Activated CD4-positive, alpha-beta memory T cell treated with anti-CD3 and anti-CD28 coated beads for 36 hours (primary cell): ENCODE data around the gene FGD2. TPM values are rescaled to one million over a fixed set of nuclear protein-coding genes. Genes with fewer than 3 reads are reported as not detected.
A peak's percentile ranks its signal among the peaks of the same experiment; 100 is the strongest.
"Not testable (repeated sequence)": the region's sequence is repeated elsewhere in the genome, so short reads cannot be mapped to it uniquely, and the experiment has no call there.

Source experiments
- CTCF ChIA-PET: fragments of 350-600 bp; sonication (Branson Sonifier 250); formaldehyde crosslinking; loops from one replicate; lab custom pipeline; 2021; ENCODE audit warnings: antibody characterized with exemption, inconsistent platforms; lab: Charles Lee
- POLR2A ChIA-PET: fragments of 350-600 bp; sonication (Branson Sonifier 250); formaldehyde crosslinking; loops from one replicate; lab custom pipeline; 2021; ENCODE audit warnings: antibody characterized with exemption; lab: Charles Lee
- DNase-seq: peaks from one replicate; pipeline ENCODE4 v3.0.0-alpha.2; 2020
- H3K27ac Mint-ChIP-seq: one replicate; pipeline ENCODE4 v1.8.0; 2021; ENCODE audit warnings: mixed read lengths
- H3K27me3 Mint-ChIP-seq: one replicate; pipeline ENCODE4 v1.8.0; 2021; ENCODE audit warnings: mixed read lengths
- H3K36me3 Mint-ChIP-seq: one replicate; pipeline ENCODE4 v1.8.0; 2021; ENCODE audit warnings: mixed read lengths
- H3K4me1 Mint-ChIP-seq: one replicate; pipeline ENCODE4 v1.8.0; 2021; ENCODE audit warnings: low read depth, mixed read lengths
- H3K4me3 Mint-ChIP-seq: one replicate; pipeline ENCODE4 v1.8.0; 2021; ENCODE audit warnings: mild to moderate bottlenecking, mixed read lengths
- H3K9me3 Mint-ChIP-seq: one replicate; pipeline ENCODE4 v1.8.0; 2021; ENCODE audit warnings: mixed read lengths
- intact Hi-C: fragments of 100-400 bp; cut with micrococcal nuclease; formaldehyde crosslinking; loops from one replicate; pipeline ENCODE4 v1.15.1; 2023
- total RNA-seq, 2 experiments: library from RNA; stranded (reverse); gene quantifications; one replicate each; pipeline ENCODE4 v1.2.3, GENCODE V29; 2021

Gene FGD2
- total RNA-seq, 2 experiments from 2014 or later: 0.48 to 0.52 TPM

DNA sequence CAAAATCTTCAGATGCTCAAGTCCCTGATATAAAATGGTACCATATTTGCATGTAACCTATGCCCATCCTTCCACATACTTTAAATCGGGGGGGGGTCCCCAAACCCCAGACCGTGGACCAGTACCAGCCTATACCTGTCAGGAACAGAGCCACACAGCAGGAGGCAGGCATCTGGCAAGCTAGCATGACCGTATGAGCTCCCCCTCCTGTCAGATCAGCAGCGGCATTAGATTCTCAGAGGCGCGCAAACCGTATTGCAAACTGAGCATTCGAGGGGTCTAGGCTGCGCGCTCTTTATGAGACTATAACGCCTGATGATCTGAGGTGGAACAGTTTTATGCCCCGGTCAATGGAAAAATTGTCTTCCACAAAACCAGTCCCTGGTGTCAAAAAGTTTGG lies 30.7 kb downstream of the FGD2 start:
- intact Hi-C loops: no loop called here
- no peaks in the 10 kb centered on the region for H3K27me3 Mint-ChIP-seq
- H3K9me3 Mint-ChIP-seq: no peaks in the 10 kb centered on the region
- H3K4me1 Mint-ChIP-seq: peaks cover 32% of the 10 kb centered on the region
- no peak for DNase-seq
- H3K4me3 Mint-ChIP-seq: no peak overlapping the region
- CTCF ChIA-PET: interaction anchor here (0.6 to 1.4 kb wide), 4 partner anchors 12 to 174 kb away, joined by 3 to 4 read pairs (median 3); no protein-coding TSS in a partner anchor
- no peaks in the 10 kb centered on the region for H3K36me3 Mint-ChIP-seq
- no peak overlapping the region for H3K27ac Mint-ChIP-seq
- POLR2A ChIA-PET: no interaction called here

DNA sequence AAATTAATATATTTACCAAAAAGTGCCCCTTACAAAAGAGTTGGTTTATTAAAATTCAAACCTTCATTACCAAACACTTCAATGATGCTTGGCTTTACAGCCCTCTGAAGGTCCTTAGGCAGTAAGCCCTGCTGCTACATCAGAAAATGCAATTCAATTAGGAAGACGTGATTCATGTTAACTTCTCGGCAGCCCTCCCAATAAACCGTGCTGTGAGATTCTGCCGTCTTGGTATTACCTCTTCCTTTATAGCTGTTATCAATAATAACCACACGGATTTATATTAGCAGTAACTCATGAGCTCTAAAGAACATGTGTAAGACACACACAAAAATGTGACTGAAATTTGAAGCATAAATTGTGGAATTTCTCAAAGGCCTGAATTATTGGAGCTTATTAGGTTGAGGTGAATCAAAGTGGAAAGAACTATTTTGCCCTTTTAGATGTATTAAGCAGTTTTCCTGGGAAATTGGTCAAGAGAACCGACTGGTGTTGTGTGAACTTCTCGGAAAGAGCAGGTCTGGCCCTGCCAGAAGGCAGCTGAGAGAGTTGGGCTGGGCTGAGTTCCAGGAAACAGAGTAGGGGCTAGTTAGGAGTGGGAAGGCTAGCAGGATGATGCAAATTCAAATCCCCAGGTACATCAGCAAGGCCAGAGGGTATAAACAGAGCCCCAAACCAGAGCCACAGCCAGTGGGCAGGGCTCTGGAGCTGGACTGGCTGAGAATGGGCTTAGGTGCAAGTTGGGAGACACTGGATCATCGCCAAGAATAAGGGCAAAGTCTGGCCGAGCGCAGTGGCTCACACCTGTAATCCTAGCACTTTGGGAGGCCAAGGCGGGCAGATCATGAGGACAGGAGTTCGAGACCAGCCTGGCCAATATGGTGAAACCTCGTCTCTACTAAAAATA lies 33.1 kb downstream of the FGD2 start:
- peaks cover 31% of the 10 kb centered on the region for H3K4me1 Mint-ChIP-seq
- intact Hi-C loops: no loop called here
- no peaks in the 10 kb centered on the region for H3K36me3 Mint-ChIP-seq
- ChIA-PET CTCF (interaction anchor here (0.6 to 1.8 kb wide), 5 partner anchors 12 to 171 kb away, joined by 3 to 6 read pairs (median 3); no protein-coding TSS in a partner anchor), POLR2A (interaction anchor here (0.7 kb wide), 1 partner anchor 11 kb away, joined by 3 read pairs; no protein-coding TSS in a partner anchor)
- no peak overlapping the region for H3K27ac Mint-ChIP-seq
- H3K27me3 Mint-ChIP-seq: no peaks in the 10 kb centered on the region
- no peaks in the 10 kb centered on the region for H3K9me3 Mint-ChIP-seq
- no peak for DNase-seq
- no peak overlapping the region for H3K4me3 Mint-ChIP-seq

- no peak overlapping the region for H3K27ac Mint-ChIP-seq
- no peaks in the 10 kb centered on the region for H3K36me3 Mint-ChIP-seq
- no peaks in the 10 kb centered on the region for H3K27me3 Mint-ChIP-seq
- intact Hi-C loops: loop anchor here (10.0 kb wide), 1 partner anchor 455 kb away; the partner anchor contains the start of gene CCDC167
- H3K4me3 Mint-ChIP-seq: no peak overlapping the region
- ChIA-PET CTCF (interaction anchor here (1.3 kb wide), 1 partner anchor 11 kb away, joined by 4 read pairs; no protein-coding TSS in a partner anchor), POLR2A (interaction anchor here (0.6 to 0.9 kb wide), 4 partner anchors 19 to 133 kb away, joined by 3 to 5 read pairs (median 4); no protein-coding TSS in a partner anchor)
- H3K9me3 Mint-ChIP-seq: no peaks in the 10 kb centered on the region
- H3K4me1 Mint-ChIP-seq: peaks cover 21% of the 10 kb centered on the region
- DNase-seq: no peak
Measured at GRCh38 chr6:37039958-37040357, 34.5 kb downstream of the FGD2 start.

DNA sequence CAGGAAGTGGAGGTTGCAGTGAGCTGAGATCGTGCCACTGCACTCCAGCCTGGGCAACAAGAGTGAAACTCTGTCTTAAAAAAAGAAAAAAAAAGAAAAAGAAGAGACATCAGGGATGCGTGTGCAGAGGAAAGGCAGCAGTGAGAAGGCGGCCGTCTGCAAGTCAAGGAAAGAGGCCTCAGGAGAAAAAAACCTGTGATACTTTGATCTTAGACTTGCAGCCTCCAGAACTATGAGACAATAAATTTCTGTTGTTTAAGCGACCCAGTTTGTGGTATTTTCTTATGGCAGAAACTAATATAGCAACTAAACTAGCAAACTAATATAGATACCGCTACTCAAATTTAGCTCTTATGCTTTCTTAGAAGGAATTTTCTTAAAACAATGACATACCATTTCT lies 36.1 kb downstream of the FGD2 start:
- Mint-ChIP-seq H3K27ac (peak overlapping the region; percentile 49), H3K9me3 (peaks cover under 1% of the 10 kb centered on the region), H3K27me3 (no peaks in the 10 kb centered on the region), H3K4me1 (peaks cover 32% of the 10 kb centered on the region), H3K4me3 (no peak overlapping the region), H3K36me3 (peaks cover under 1% of the 10 kb centered on the region)
- CTCF ChIA-PET: interaction anchor here (0.9 to 1.3 kb wide), 5 partner anchors 9 to 130 kb away, joined by 3 to 5 read pairs (median 3); partner anchors contain the start of gene PIM1
- POLR2A ChIA-PET: no interaction called here
- DNase-seq: peak; percentile 41
- intact Hi-C loops: loop anchor here (10.0 kb wide), 1 partner anchor 453 kb away; the partner anchor contains the start of gene CCDC167

DNA sequence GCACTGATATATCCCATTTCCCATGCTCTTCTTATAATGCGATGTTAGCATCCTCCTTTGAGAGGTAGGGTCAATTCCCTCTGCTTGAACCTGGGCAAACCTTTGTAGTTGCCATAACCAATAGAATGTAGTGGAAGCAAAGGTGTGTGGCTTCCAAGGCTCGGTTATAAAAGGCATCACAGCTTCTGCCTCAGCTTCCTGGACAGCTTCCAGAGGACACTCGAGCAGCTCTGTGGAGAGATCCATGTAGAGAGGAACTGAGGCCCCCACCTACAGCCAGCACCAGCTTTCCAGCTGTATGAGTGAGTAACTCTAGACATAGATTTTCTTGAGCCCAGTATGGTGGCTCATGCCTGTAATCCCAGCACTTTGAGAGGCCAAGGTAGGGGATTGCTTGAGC lies 36.7 kb downstream of the FGD2 start:
- Mint-ChIP-seq H3K27me3 (no peaks in the 10 kb centered on the region), H3K4me1 (peaks cover 37% of the 10 kb centered on the region), H3K36me3 (peaks cover 3% of the 10 kb centered on the region), H3K9me3 (peaks cover 2% of the 10 kb centered on the region), H3K27ac (peak overlapping the region; percentile 33), H3K4me3 (no peak overlapping the region)
- intact Hi-C loops: loop anchor here (10.0 kb wide), 1 partner anchor 453 kb away; the partner anchor contains the start of gene CCDC167
- POLR2A ChIA-PET: no interaction called here
- DNase-seq: no peak
- CTCF ChIA-PET: interaction anchor here (0.9 to 1.3 kb wide), 5 partner anchors 9 to 129 kb away, joined by 3 to 5 read pairs (median 3); partner anchors contain the start of gene PIM1

- intact Hi-C loops: loop anchor here (10.0 kb wide), 1 partner anchor 452 kb away; the partner anchor contains the start of gene CCDC167
- H3K27ac Mint-ChIP-seq, H3K9me3 Mint-ChIP-seq: not testable (repeated sequence)
Measured at GRCh38 chr6:37043091-37043490, 37.6 kb downstream of the FGD2 start.

GRCh38 chr6:37047346-37047688 lies 41.9 kb downstream of the FGD2 start:
- peak overlapping the region; percentile 98 for H3K27ac Mint-ChIP-seq
- H3K27me3 Mint-ChIP-seq: no peaks in the 10 kb centered on the region
- H3K9me3 Mint-ChIP-seq: peaks cover 2% of the 10 kb centered on the region
- no peak for DNase-seq
- intact Hi-C loops: loop anchor here (10.0 kb wide), 1 partner anchor 447 kb away; the partner anchor contains the start of gene CCDC167
- ChIA-PET POLR2A (interaction anchor here (0.8 to 7.9 kb wide), 5 partner anchors 14 to 140 kb away, joined by 3 to 166 read pairs (median 4); partner anchors contain the start of genes MTCH1 and PIM1), CTCF (interaction anchor here (0.6 to 10.0 kb wide), 6 partner anchors 13 to 163 kb away, joined by 3 to 302 read pairs (median 42); partner anchors contain the start of gene PIM1)
- no peak overlapping the region for H3K4me3 Mint-ChIP-seq
- H3K4me1 Mint-ChIP-seq: peaks cover 65% of the 10 kb centered on the region
- peaks cover 10% of the 10 kb centered on the region for H3K36me3 Mint-ChIP-seq

More at GRCh38 chr6:37043091-37043490, 37.6 kb downstream of the FGD2 start:
- POLR2A ChIA-PET, H3K27me3 Mint-ChIP-seq, H3K36me3 Mint-ChIP-seq, H3K4me3 Mint-ChIP-seq, DNase-seq: not testable (repeated sequence)
- H3K4me1 Mint-ChIP-seq: peaks cover 46% of the 10 kb centered on the region
- CTCF ChIA-PET: interaction anchor here (0.6 to 1.3 kb wide), 3 partner anchors 25 to 141 kb away, joined by 3 to 5 read pairs (median 4); no protein-coding TSS in a partner anchor

- H3K36me3 Mint-ChIP-seq: peaks cover 10% of the 10 kb centered on the region
- CTCF ChIA-PET: interaction anchor here (0.6 to 10.0 kb wide), 8 partner anchors 12 to 162 kb away, joined by 3 to 302 read pairs (median 42); partner anchors contain the start of gene PIM1
Measured at GRCh38 chr6:37047689-37048402, 42.4 kb downstream of the FGD2 start.

DNA sequence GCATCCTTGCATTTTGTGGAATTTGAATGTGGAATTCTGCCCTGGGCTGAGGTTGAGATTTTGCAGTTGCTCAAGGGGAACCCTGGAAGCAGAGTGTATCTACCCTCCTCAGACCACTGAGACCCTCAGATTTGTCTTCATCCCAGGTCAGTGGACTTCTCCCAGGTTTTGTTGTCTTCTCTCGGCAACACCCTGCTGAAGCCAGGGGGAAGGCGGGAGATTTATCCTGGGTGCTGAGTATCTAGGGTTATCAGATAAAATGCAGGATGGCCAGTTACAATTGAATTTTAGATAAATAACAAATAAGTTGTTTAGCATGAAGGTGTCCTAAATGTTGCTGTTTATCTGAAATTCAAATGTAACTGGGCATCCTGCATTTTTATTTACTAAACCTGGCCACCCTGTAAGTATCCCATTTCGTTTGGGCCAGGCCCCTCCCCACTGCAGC lies 43.0 kb downstream of the FGD2 start:
- Mint-ChIP-seq H3K9me3 (peaks cover 2% of the 10 kb centered on the region), H3K4me1 (peaks cover 65% of the 10 kb centered on the region), H3K36me3 (peaks cover 10% of the 10 kb centered on the region), H3K27me3 (no peaks in the 10 kb centered on the region), H3K4me3 (peak overlapping the region; percentile 85), H3K27ac (peak overlapping the region; percentile 98)
- intact Hi-C loops: loop anchor here (1.0 to 10.0 kb wide), 5 partner anchors 14 to 446 kb away; partner anchors contain the start of genes CCDC167 and MTCH1
- no peak for DNase-seq
- ChIA-PET POLR2A (interaction anchor here (1.0 to 7.9 kb wide), 7 partner anchors 15 to 161 kb away, joined by 3 to 166 read pairs (median 6); partner anchors contain the start of genes MTCH1 and PIM1), CTCF (interaction anchor here (1.3 to 10.0 kb wide), 6 partner anchors 13 to 160 kb away, joined by 3 to 302 read pairs (median 92); partner anchors contain the start of gene PIM1)

More at GRCh38 chr6:37047689-37048402, 42.4 kb downstream of the FGD2 start:
- POLR2A ChIA-PET: interaction anchor here (0.8 to 7.9 kb wide), 7 partner anchors 14 to 161 kb away, joined by 3 to 166 read pairs (median 6); partner anchors contain the start of genes MTCH1 and PIM1
- Mint-ChIP-seq H3K27ac (peak overlapping the region; percentile 98), H3K9me3 (peaks cover 2% of the 10 kb centered on the region), H3K27me3 (no peaks in the 10 kb centered on the region), H3K4me3 (peak overlapping the region; percentile 21), H3K4me1 (peaks cover 65% of the 10 kb centered on the region)
- intact Hi-C loops: loop anchor here (1.0 to 10.0 kb wide), 5 partner anchors 14 to 447 kb away; partner anchors contain the start of genes CCDC167 and MTCH1
- peak; percentile 64 for DNase-seq

- peaks cover 10% of the 10 kb centered on the region for H3K36me3 Mint-ChIP-seq
- intact Hi-C loops: loop anchor here (1.0 to 10.0 kb wide), 5 partner anchors 15 to 446 kb away; partner anchors contain the start of genes CCDC167 and MTCH1
- peak overlapping the region; percentile 85 for H3K4me3 Mint-ChIP-seq
- H3K9me3 Mint-ChIP-seq: peaks cover 2% of the 10 kb centered on the region
- ChIA-PET CTCF (interaction anchor here (1.3 to 10.0 kb wide), 7 partner anchors 13 to 159 kb away, joined by 3 to 302 read pairs (median 72); partner anchors contain the start of gene PIM1), POLR2A (interaction anchor here (0.6 to 7.9 kb wide), 10 partner anchors 11 to 208 kb away, joined by 3 to 166 read pairs (median 5); partner anchors contain the start of genes PIM1 and TBC1D22B)
- no peaks in the 10 kb centered on the region for H3K27me3 Mint-ChIP-seq
- peaks cover 65% of the 10 kb centered on the region for H3K4me1 Mint-ChIP-seq
- H3K27ac Mint-ChIP-seq: peak overlapping the region; percentile 98
- DNase-seq: peak; percentile 87
Measured at GRCh38 chr6:37048851-37049757, 43.6 kb downstream of the FGD2 start.
